SK-N-SH (cell line): ENCODE data around the gene AKT3. TPM values are rescaled to one million over a fixed set of nuclear protein-coding genes. Genes with fewer than 3 reads are reported as not detected.

Source experiments
- CTCF ChIA-PET: fragments of 300-600, 350-600 bp; formaldehyde crosslinking; extraction: SDS; loops from one replicate; lab custom pipeline; 2021; lab: Yijun Ruan, JAX
- POLR2A ChIA-PET: fragments of 350-600 bp; sonication (Branson Sonifier 250); formaldehyde crosslinking; extraction: SDS; loops from one replicate; lab custom pipeline; 2020; ENCODE audit warnings: antibody characterized with exemption, inconsistent platforms; lab: Yijun Ruan, JAX
- DNase-seq: peaks from one replicate; pipeline ENCODE4 v3.0.0; 2012
- H2AFZ ChIP-seq: fragments of 200-600 bp; sonication (generic); 2 replicates; pipeline ENCODE4 v1.8.1; 2016; ENCODE audit warnings: antibody characterized with exemption, mild to moderate bottlenecking, low read depth
- H3F3A ChIP-seq: fragments of 200-600 bp; sonication (generic); replicated peaks from 2 replicates; pipeline ENCODE3; 2016; ENCODE audit warnings: antibody characterized with exemption, mild to moderate bottlenecking; ENCODE audit not compliant: insufficient read depth
- H3K27ac ChIP-seq, 2 experiments: fragments of 200-500 bp in 1 of 2; fragments of 200-600 bp in 1 of 2; sonication (Bioruptor generic) in 1 of 2; sonication (generic), shearing (Covaris generic) in 1 of 2; 2 replicates each; pipeline versions ENCODE4 v1.5.1 to v1.6.1; 2014 to 2016; ENCODE audit warnings: low read depth in 2 of 2, inconsistent platforms in 1 of 2, low read length in 1 of 2, mild to moderate bottlenecking in 1 of 2, mixed read lengths in 1 of 2
- H3K27me3 ChIP-seq: fragments of 200-600 bp; sonication (generic), shearing (Covaris generic); 2 replicates; pipeline ENCODE4 v1.6.1; 2016; ENCODE audit warnings: mixed run types; ENCODE audit not compliant: insufficient read depth
- H3K36me3 ChIP-seq, 2 experiments: fragments of 200-500 bp in 1 of 2; fragments of 200-600 bp in 1 of 2; sonication (Bioruptor generic) in 1 of 2; sonication (generic) in 1 of 2; replicated peaks in 1 of 2; 2 replicates each; pipeline versions ENCODE3 to v1.5.1; 2014 to 2016; ENCODE audit warnings: low read length in 1 of 2, mild to moderate bottlenecking in 1 of 2; ENCODE audit not compliant: insufficient read depth in 2 of 2, control insufficient read depth in 1 of 2
- H3K4me1 ChIP-seq, 2 experiments: fragments of 200-500 bp in 1 of 2; fragments of 200-600 bp in 1 of 2; sonication (Bioruptor generic) in 1 of 2; sonication (generic), shearing (Covaris generic) in 1 of 2; 2 replicates each; pipeline versions ENCODE4 v1.5.1 to v1.6.1; 2014 to 2016; ENCODE audit warnings: low read depth in 1 of 2, low read length in 1 of 2, mixed run types in 1 of 2; ENCODE audit not compliant: insufficient read depth in 2 of 2, control insufficient read depth in 1 of 2
- H3K4me2 ChIP-seq: fragments of 200-600 bp; sonication (generic), shearing (Covaris generic); 2 replicates; pipeline ENCODE4 v1.6.1; 2017; ENCODE audit warnings: mixed run types
- H3K4me3 ChIP-seq, 2 experiments: fragments of 200-500 bp in 1 of 2; fragments of 200-600 bp in 1 of 2; sonication (Bioruptor generic) in 1 of 2; sonication (generic), shearing (Covaris generic) in 1 of 2; 2 replicates each; pipeline versions ENCODE4 v1.5.1 to v1.8.1; 2014 to 2016; ENCODE audit warnings: low read depth in 2 of 2, inconsistent platforms in 1 of 2, low read length in 1 of 2, mild to moderate bottlenecking in 1 of 2, mixed read lengths in 1 of 2, moderate library complexity in 1 of 2
- H3K79me2 ChIP-seq: fragments of 200-600 bp; sonication (generic); 2 replicates; pipeline ENCODE4 v1.8.1; 2017; ENCODE audit warnings: mild to moderate bottlenecking; ENCODE audit not compliant: insufficient read depth
- H3K9ac ChIP-seq: fragments of 200-600 bp; sonication (generic); 2 replicates; pipeline ENCODE4 v1.6.1; 2017; ENCODE audit warnings: mixed run types
- H3K9me2 ChIP-seq: fragments of 200-600 bp; sonication (generic); 2 replicates; pipeline ENCODE4 v1.6.1; 2017; ENCODE audit warnings: mixed run types
- H3K9me3 ChIP-seq: fragments of 200-600 bp; sonication (generic); 2 replicates; pipeline ENCODE4 v1.6.1; 2017; ENCODE audit warnings: mixed run types, mild to moderate bottlenecking, moderate library complexity
- H4K20me1 ChIP-seq: fragments of 200-600 bp; sonication (generic); 2 replicates; pipeline ENCODE4 v1.6.1; 2017; ENCODE audit warnings: mild to moderate bottlenecking, mixed run types; ENCODE audit not compliant: insufficient read depth
- CHD2 ChIP-seq: fragments of 150-350 bp; IDR thresholded peaks from 2 replicates; pipeline ENCODE4 v1.6.1; 2018; ENCODE audit warnings: low read length; ENCODE audit not compliant: partially characterized antibody
- ELF1 ChIP-seq: IDR thresholded peaks from 2 replicates; pipeline ENCODE4 v1.4.0; 2012
- EZH2phosphoT487 ChIP-seq: fragments of 200-600 bp; sonication (generic); IDR thresholded peaks from 2 replicates; pipeline ENCODE4 v1.6.1; 2017; ENCODE audit warnings: low read depth, mixed run types, mild to moderate bottlenecking, antibody characterized with exemption, moderate library complexity, borderline replicate concordance
- GATA2 ChIP-seq: sonication (generic); formaldehyde crosslinking; IDR thresholded peaks from 2 replicates; pipeline ENCODE4 v1.5.0; 2020; ENCODE audit warnings: mild to moderate bottlenecking, missing genetic modification reagents
- JUND ChIP-seq: IDR thresholded peaks from 2 replicates; pipeline ENCODE4 v1.4.0; 2012
- MAX ChIP-seq: IDR thresholded peaks from 2 replicates; pipeline ENCODE4 v1.4.0; 2012; ENCODE audit warnings: low read depth
- NFIC ChIP-seq: IDR thresholded peaks from 2 replicates; pipeline ENCODE4 v1.4.0; 2012; ENCODE audit warnings: borderline replicate concordance
- PBX3 ChIP-seq: IDR thresholded peaks from 2 replicates; pipeline ENCODE4; 2012
- POLR2AphosphoS5 ChIP-seq: IDR thresholded peaks from 2 replicates; pipeline ENCODE4 v1.6.1; 2012; ENCODE audit warnings: low read depth, low read length
- RAD21 ChIP-seq: IDR thresholded peaks from 2 replicates; pipeline ENCODE4 v1.6.1; 2012; ENCODE audit warnings: mild to moderate bottlenecking, low read length
- RFX5 ChIP-seq: IDR thresholded peaks from 2 replicates; pipeline ENCODE4 v1.6.1; 2012; ENCODE audit warnings: mild to moderate bottlenecking, improper control_type of control experiment, low read length
- RXRA ChIP-seq: IDR thresholded peaks from 2 replicates; pipeline ENCODE4 v1.4.0; 2012; ENCODE audit warnings: low read depth, mild to moderate bottlenecking, borderline replicate concordance
- SIN3A ChIP-seq: IDR thresholded peaks from 2 replicates; pipeline ENCODE4 v1.6.1; 2012; ENCODE audit warnings: low read depth, mild to moderate bottlenecking, low read length, moderate library complexity, borderline replicate concordance
- TAF1 ChIP-seq: IDR thresholded peaks from 2 replicates; pipeline ENCODE4 v1.6.1; 2012; ENCODE audit warnings: low read depth, mild to moderate bottlenecking, low read length, moderate library complexity, borderline replicate concordance
- TCF12 ChIP-seq: IDR thresholded peaks from 2 replicates; pipeline ENCODE4 v1.4.0; 2012
- TEAD4 ChIP-seq: IDR thresholded peaks from 2 replicates; pipeline ENCODE4 v1.4.0; 2012; ENCODE audit warnings: mild to moderate bottlenecking, borderline replicate concordance; ENCODE audit not compliant: insufficient read depth
- YY1 ChIP-seq: IDR thresholded peaks from 2 replicates; pipeline ENCODE4 v1.4.0; 2012; ENCODE audit warnings: low read depth, mild to moderate bottlenecking
- ZBTB33 ChIP-seq: IDR thresholded peaks from 2 replicates; pipeline ENCODE4 v1.4.0; 2012; ENCODE audit warnings: low read depth, borderline replicate concordance
- WGBS: methylation state at CpG from one replicate; pipeline ENCODE4 v1.1.6; 2017; ENCODE audit warnings: low lambda C conversion rate; 5-methylcytosine and 5-hydroxymethylcytosine counted together
- polyA plus RNA-seq, 3 experiments: library from polyadenylated mRNA; depleted of rRNA; stranded (reverse); fragments of >200 nt; gene quantifications; 2 replicates each; pipeline ENCODE4 v1.2.3, GENCODE V29; 2012

AKT3 gene
- polyA plus RNA-seq, 1 of the 3 experiments (the other 2 are of a cell fraction) = 12.7 TPM

- no peak overlapping the region for H3K4me2 ChIP-seq
- no peaks in the 10 kb centered on the region for H3K9me2 ChIP-seq
- no peak overlapping the region for H3K9ac ChIP-seq
- H3K79me2 ChIP-seq = no peaks in the 10 kb centered on the region
- TF ChIP-seq PBX3 (no peak), MAX (no peak), RAD21 (no peak; the same call in 1 of the 2 replicates), RFX5 (no peak), ELF1 (no peak), SIN3A (no peak), POLR2AphosphoS5 (no peak), GATA2 (CRISPR knock-in tag) (no peak), TCF12 (no peak), YY1 (no peak), EZH2phosphoT487 (no peak), TEAD4 (no peak), RXRA (no peak), NFIC (no peak), TAF1 (no peak), ZBTB33 (no peak), JUND (no peak), CHD2 (no peak)
- peaks cover 0 to 23% of the 10 kb centered on the region in 2 experiments for H3K36me3 ChIP-seq
- H3K27ac ChIP-seq = peak overlapping the region in 1 of 2 experiments; percentile 47; a peak in 1 of 4 replicates
- no peak for DNase-seq
- H3K4me1 ChIP-seq = peaks cover 0 to 8% of the 10 kb centered on the region in 2 experiments; a peak in 2 of 4 replicates
- H4K20me1 ChIP-seq = no peaks in the 10 kb centered on the region
- H3K9me3 ChIP-seq = no peaks in the 10 kb centered on the region
- H3K27me3 ChIP-seq = no peaks in the 10 kb centered on the region
- WGBS = 92% methylated on average over 5 of the region's 5 CpGs
- POLR2A ChIA-PET = no interaction called here
- H3K4me3 ChIP-seq = no peak overlapping the region
- CTCF ChIA-PET = interaction anchor here (0.9 to 1.5 kb wide), 4 partner anchors 12 to 624 kb away, joined by 3 read pairs; no protein-coding TSS in a partner anchor
- no peaks in the 10 kb centered on the region for H3F3A ChIP-seq
- H2AFZ ChIP-seq = no peak overlapping the region
Observed at GRCh38 chr1:243465081-243465480, 385.0 kb downstream of the AKT3 start.
